WTC11 (cell line): ENCODE measurements around the gene BAK1.

Experiments used
- CTCF ChIP-seq: fragments of 200-600 bp; IDR thresholded peaks from 2 replicates; pipeline ENCODE4 v1.8.0; 2022; ENCODE audit warnings: antibody characterized with exemption
- EMX1 ChIP-seq: fragments of 250-450 bp; sonication (Bioruptor Pico); IDR thresholded peaks from 2 replicates; pipeline ENCODE4 v1.8.0; 2021; ENCODE audit warnings: mild to moderate bottlenecking
- ESRRA ChIP-seq: sonication (generic); formaldehyde crosslinking; IDR thresholded peaks from 2 replicates; pipeline ENCODE4 v1.8.1; 2022; ENCODE audit warnings: mild to moderate bottlenecking, missing genetic modification reagents, borderline replicate concordance
- FOXK1 ChIP-seq: sonication (generic); formaldehyde crosslinking; IDR thresholded peaks from 2 replicates; pipeline ENCODE4 v1.8.0; 2022; ENCODE audit warnings: mild to moderate bottlenecking, moderate library complexity, missing genetic modification reagents
- FOXP1 ChIP-seq: sonication (generic); formaldehyde crosslinking; IDR thresholded peaks from 2 replicates; pipeline ENCODE4 v1.8.0; 2022; ENCODE audit warnings: missing genetic modification reagents, mild to moderate bottlenecking, moderate library complexity, borderline replicate concordance
- NR2C2 ChIP-seq: sonication (generic); formaldehyde crosslinking; IDR thresholded peaks from 2 replicates; pipeline ENCODE4 v1.8.0; 2022; ENCODE audit warnings: mild to moderate bottlenecking, missing genetic modification reagents
- TCF7 ChIP-seq: sonication (generic); formaldehyde crosslinking; IDR thresholded peaks from 2 replicates; pipeline ENCODE4 v1.8.0; 2022; ENCODE audit warnings: mild to moderate bottlenecking, low read depth, missing genetic modification reagents, moderate library complexity
- TEAD4 ChIP-seq: sonication (generic); formaldehyde crosslinking; IDR thresholded peaks from 2 replicates; pipeline ENCODE4 v1.8.0; 2022; ENCODE audit warnings: mild to moderate bottlenecking, missing genetic modification reagents
- ZNF121 ChIP-seq: sonication (generic); formaldehyde crosslinking; IDR thresholded peaks from 2 replicates; pipeline ENCODE4 v1.8.0; 2023; ENCODE audit warnings: missing genetic modification reagents
- ZNF512 ChIP-seq: sonication (generic); formaldehyde crosslinking; IDR thresholded peaks from 2 replicates; pipeline ENCODE4 v1.8.1; 2022; ENCODE audit warnings: missing genetic modification reagents, borderline replicate concordance
- TF ChIP-seq, protein P1 (sequence below): sonication (generic); formaldehyde crosslinking; IDR thresholded peaks from 2 replicates; pipeline ENCODE4 v1.8.1; 2023; ENCODE audit warnings: mild to moderate bottlenecking, missing genetic modification reagents, moderate library complexity
- TF ChIP-seq, protein P2 (sequence below): sonication (generic); formaldehyde crosslinking; IDR thresholded peaks from 2 replicates; pipeline ENCODE4 v1.8.0; 2023; ENCODE audit warnings: missing genetic modification reagents

DNA sequence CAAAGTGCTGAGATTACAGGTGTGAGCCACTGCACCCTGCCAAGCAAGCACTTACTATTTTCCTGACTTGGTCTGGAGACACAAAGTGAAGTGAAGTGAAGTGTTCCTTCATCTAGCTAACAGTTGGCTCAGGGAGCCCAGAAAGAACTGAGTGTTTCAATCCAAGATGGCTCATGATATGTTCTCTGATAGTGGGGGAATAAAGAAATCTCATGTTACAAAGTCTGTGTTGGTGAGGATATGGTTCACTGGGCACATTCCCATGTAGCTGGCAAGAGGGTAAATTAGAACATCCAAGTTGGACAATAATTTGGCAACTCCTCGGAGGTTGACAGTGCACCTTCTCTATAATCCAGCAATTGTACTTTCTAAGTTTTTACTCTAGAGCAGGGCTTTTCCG lies 36.0 kb upstream of the BAK1 start:
- TF ChIP-seq TCF7 (CRISPR knock-in tag) (no peak), TEAD4 (no peak), FOXP1 (CRISPR knock-in tag) (no peak), CTCF (no peak), ZNF512 (CRISPR knock-in tag) (no peak), ZNF121 (CRISPR knock-in tag) (no peak), NR2C2 (CRISPR knock-in tag) (no peak), EMX1 (no peak), FOXK1 (CRISPR knock-in tag) (no peak), ESRRA (CRISPR knock-in tag) (no peak)
- TF ChIP-seq, protein P1, sequence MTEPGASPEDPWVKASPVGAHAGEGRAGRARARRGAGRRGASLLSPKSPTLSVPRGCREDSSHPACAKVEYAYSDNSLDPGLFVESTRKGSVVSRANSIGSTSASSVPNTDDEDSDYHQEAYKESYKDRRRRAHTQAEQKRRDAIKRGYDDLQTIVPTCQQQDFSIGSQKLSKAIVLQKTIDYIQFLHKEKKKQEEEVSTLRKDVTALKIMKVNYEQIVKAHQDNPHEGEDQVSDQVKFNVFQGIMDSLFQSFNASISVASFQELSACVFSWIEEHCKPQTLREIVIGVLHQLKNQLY (CRISPR knock-in tag) = no peak
- TF ChIP-seq, protein P2, sequence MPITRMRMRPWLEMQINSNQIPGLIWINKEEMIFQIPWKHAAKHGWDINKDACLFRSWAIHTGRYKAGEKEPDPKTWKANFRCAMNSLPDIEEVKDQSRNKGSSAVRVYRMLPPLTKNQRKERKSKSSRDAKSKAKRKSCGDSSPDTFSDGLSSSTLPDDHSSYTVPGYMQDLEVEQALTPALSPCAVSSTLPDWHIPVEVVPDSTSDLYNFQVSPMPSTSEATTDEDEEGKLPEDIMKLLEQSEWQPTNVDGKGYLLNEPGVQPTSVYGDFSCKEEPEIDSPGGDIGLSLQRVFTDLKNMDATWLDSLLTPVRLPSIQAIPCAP (CRISPR knock-in tag) = no peak
